Measurements from ENCODE around the gene PTMA.

PTMA gene

DNA sequence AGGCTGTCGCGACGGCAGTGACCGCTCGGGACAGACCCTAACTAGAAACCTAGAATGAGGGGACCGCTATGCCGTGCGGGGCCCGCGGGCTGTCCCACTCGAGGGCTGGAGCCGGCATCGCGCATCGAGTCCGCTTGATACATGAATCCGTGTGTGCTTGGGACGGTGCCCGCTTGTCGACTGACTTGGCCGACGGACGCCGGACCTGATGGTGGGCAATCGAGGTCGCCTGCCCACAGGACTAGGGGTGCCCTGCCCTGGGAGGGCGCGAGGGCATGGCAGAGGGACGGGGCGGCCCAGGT is 749 bp upstream of the PTMA start:
- H3K9me2 ChIP-seq (replicated peaks; ENCODE audit: insufficient read depth, low read length): no peaks in the 10 kb centered on the region
- H4K20me1 ChIP-seq (ENCODE audit: low read depth, low read length): peaks cover 13% of the 10 kb centered on the region; the same call in 1 of the 2 replicates
- peaks cover 36% of the 10 kb centered on the region for H3K36me3 ChIP-seq (ENCODE audit: low read length)
- peaks cover 33% of the 10 kb centered on the region for H3F3A ChIP-seq (ENCODE audit: insufficient read depth)
- peak overlapping the region; percentile 28 for H3K4me3 ChIP-seq (ENCODE audit: insufficient read depth, low read length, poor library complexity, severe bottlenecking)
- H3K9me3 ChIP-seq (ENCODE audit: insufficient read depth, low read length): peaks cover 4% of the 10 kb centered on the region; the same call in 1 of the 2 replicates
- peak overlapping the region; percentile 75 for H3K27ac ChIP-seq (ENCODE audit: low read depth, low read length)
- peak overlapping the region; percentile 82 for H3K9ac ChIP-seq (ENCODE audit: low read length)
- no peak for TF ChIP-seq EZH2phosphoT487 (conservative IDR thresholded peaks at IDR 0.05; ENCODE audit: low read length)
- TF ChIP-seq, protein P1, sequence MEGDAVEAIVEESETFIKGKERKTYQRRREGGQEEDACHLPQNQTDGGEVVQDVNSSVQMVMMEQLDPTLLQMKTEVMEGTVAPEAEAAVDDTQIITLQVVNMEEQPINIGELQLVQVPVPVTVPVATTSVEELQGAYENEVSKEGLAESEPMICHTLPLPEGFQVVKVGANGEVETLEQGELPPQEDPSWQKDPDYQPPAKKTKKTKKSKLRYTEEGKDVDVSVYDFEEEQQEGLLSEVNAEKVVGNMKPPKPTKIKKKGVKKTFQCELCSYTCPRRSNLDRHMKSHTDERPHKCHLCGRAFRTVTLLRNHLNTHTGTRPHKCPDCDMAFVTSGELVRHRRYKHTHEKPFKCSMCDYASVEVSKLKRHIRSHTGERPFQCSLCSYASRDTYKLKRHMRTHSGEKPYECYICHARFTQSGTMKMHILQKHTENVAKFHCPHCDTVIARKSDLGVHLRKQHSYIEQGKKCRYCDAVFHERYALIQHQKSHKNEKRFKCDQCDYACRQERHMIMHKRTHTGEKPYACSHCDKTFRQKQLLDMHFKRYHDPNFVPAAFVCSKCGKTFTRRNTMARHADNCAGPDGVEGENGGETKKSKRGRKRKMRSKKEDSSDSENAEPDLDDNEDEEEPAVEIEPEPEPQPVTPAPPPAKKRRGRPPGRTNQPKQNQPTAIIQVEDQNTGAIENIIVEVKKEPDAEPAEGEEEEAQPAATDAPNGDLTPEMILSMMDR (IDR thresholded peaks at IDR 0.05; ENCODE audit: insufficient read depth, low read length, poor library complexity, severe bottlenecking): no peak
- peak overlapping the region; percentile 83 for H2AFZ ChIP-seq (ENCODE audit: low read depth, low read length, severe bottlenecking)
- no peaks in the 10 kb centered on the region for H3K27me3 ChIP-seq (ENCODE audit: low read length)
- peak overlapping the region; percentile 44 for H3K4me2 ChIP-seq (ENCODE audit: low read depth, low read length, poor library complexity, severe bottlenecking)
- H3K79me2 ChIP-seq (ENCODE audit: insufficient read depth, low read length): peaks cover 44% of the 10 kb centered on the region

DNA sequence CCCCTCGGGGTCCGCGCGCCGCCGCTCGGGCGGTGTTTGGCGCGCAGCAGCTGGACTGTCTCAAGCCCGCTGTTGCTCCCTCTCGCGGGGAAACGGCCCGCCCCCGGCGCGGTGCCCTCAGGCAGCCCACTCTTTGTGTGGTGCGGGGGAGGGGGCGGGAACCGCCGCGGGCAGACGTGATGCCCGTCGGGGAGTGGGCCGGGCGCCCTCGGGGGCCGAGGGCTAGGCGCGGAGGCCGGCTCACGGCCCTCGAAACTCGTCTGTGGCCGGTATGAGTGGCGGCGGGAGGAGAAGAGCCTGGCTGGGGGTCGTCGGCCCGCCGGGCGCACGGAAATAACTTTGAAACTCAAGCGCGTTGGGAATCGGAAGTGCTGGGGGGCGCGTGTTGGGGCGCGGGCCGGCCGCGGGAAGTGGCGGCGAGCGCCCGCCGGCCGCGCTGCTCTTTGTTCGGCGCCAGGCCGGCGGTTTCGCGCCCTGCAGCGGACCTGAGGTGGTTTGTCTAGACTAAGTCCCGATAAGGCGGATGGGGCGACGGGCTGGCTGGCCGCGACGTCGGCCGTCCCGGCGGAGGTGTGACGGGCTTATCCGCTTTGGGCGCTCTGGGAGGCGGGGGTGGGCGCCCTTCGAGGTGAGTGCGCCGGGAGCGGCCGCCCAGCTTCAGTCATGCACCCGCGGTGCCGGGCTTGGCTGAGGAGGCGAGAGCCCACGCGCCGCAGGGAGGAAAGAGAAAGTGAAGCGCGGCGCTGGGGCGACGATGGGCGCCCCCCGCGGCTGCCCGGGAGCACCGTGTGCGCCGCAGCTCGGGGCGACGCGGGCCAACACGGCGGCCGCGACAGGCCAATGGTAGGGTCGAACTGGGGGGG is 679 bp downstream of the PTMA start:
- Histone ChIP-seq H3K9me2 (replicated peaks; ENCODE audit: insufficient read depth, low read length) (no peaks in the 10 kb centered on the region), H4K20me1 (ENCODE audit: low read depth, low read length) (peaks cover 13% of the 10 kb centered on the region; the same call in 1 of the 2 replicates), H2AFZ (ENCODE audit: low read depth, low read length, severe bottlenecking) (no peak overlapping the region), H3K27me3 (ENCODE audit: low read length) (no peaks in the 10 kb centered on the region), H3K27ac (ENCODE audit: low read depth, low read length) (peak overlapping the region; percentile 99), H3F3A (ENCODE audit: insufficient read depth) (peaks cover 41% of the 10 kb centered on the region), H3K79me2 (ENCODE audit: insufficient read depth, low read length) (peaks cover 47% of the 10 kb centered on the region), H3K9me3 (ENCODE audit: insufficient read depth, low read length) (peaks cover 4% of the 10 kb centered on the region; the same call in 1 of the 2 replicates), H3K4me2 (ENCODE audit: low read depth, low read length, poor library complexity, severe bottlenecking) (peak overlapping the region; percentile 87), H3K4me3 (ENCODE audit: insufficient read depth, low read length, poor library complexity, severe bottlenecking) (peak overlapping the region; percentile 99), H3K9ac (ENCODE audit: low read length) (peak overlapping the region; percentile 100), H3K36me3 (ENCODE audit: low read length) (peaks cover 41% of the 10 kb centered on the region)
- no peak for TF ChIP-seq EZH2phosphoT487 (conservative IDR thresholded peaks at IDR 0.05; ENCODE audit: low read length)

DNA sequence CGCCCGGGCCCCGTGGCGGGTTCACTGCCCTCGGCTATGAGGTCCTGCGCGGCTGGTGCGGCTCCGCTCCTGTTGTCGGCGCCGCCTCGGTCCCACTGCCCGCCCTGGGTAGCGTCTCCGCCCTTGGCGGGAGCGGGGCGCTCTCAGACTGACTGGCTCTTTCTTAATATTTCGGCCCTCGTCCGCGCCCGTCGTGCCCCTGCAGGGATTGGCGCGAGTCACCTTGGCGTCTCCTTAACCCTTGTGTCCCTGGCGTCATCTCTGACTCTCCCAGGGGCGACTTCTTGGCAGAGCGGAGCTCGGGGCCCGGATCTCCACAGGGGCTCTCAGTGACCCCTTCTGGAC is 1.3 kb downstream of the PTMA start:
- Histone ChIP-seq H3K4me2 (ENCODE audit: low read depth, low read length, poor library complexity, severe bottlenecking) (peak overlapping the region; percentile 87), H3K4me3 (ENCODE audit: insufficient read depth, low read length, poor library complexity, severe bottlenecking) (peak overlapping the region; percentile 99), H3F3A (ENCODE audit: insufficient read depth) (peaks cover 47% of the 10 kb centered on the region), H3K79me2 (ENCODE audit: insufficient read depth, low read length) (peaks cover 47% of the 10 kb centered on the region), H3K27ac (ENCODE audit: low read depth, low read length) (peak overlapping the region; percentile 99), H3K9me3 (ENCODE audit: insufficient read depth, low read length) (peaks cover 4% of the 10 kb centered on the region; the same call in 1 of the 2 replicates), H4K20me1 (ENCODE audit: low read depth, low read length) (peaks cover 13% of the 10 kb centered on the region; the same call in 1 of the 2 replicates), H3K36me3 (ENCODE audit: low read length) (peaks cover 42% of the 10 kb centered on the region), H2AFZ (ENCODE audit: low read depth, low read length, severe bottlenecking) (no peak overlapping the region), H3K9ac (ENCODE audit: low read length) (peak overlapping the region; percentile 100), H3K9me2 (replicated peaks; ENCODE audit: insufficient read depth, low read length) (no peaks in the 10 kb centered on the region), H3K27me3 (ENCODE audit: low read length) (no peaks in the 10 kb centered on the region)
- no peak for TF ChIP-seq EZH2phosphoT487 (conservative IDR thresholded peaks at IDR 0.05; ENCODE audit: low read length)

DNA sequence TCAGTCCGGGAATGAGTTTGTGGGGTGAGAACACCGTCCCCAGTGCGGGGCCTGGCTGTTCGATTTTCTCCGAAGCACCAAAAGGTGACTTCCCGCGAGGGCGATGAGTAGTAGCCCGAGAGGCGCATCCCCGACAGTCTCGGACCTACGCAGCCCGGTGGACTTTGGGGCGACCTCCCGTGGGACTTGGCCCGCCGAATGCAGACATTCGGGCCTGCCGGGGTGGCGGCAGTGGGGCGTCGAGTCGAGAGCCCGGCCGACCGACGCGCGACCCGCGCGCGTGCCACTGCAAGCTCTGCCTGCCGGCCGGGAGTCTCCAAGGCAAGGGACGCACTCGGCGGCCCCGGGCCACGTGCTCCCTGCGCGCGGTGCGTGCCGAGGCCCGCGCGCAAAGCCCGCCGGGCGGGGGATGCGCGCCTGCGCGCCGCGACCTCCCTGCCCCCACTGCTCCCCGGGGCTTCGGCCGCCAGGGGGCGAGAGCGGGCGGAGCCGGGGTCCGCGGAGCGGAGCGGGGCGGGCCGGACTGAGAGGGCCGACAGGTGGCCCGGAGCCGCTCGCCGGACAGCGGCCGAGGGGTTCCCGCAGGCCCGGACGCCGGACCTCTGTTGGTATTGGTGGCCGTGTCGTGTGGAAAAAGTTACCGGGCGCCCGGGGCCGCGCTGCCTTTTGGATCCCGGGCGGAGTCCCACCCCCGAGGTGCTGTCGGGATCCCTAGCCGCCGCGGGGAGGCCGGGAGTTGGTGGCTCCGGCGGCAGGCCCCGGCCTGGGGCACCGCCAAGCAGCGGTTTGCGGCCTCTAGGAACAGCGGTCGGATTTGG is 1.9 kb downstream of the PTMA start:
- Histone ChIP-seq H3K9me2 (replicated peaks; ENCODE audit: insufficient read depth, low read length) (no peaks in the 10 kb centered on the region), H3K4me2 (ENCODE audit: low read depth, low read length, poor library complexity, severe bottlenecking) (peak overlapping the region; percentile 87), H3K27ac (ENCODE audit: low read depth, low read length) (peak overlapping the region; percentile 99), H2AFZ (ENCODE audit: low read depth, low read length, severe bottlenecking) (no peak overlapping the region), H4K20me1 (ENCODE audit: low read depth, low read length) (peaks cover 13% of the 10 kb centered on the region; the same call in 1 of the 2 replicates), H3K4me3 (ENCODE audit: insufficient read depth, low read length, poor library complexity, severe bottlenecking) (peak overlapping the region; percentile 99), H3K36me3 (ENCODE audit: low read length) (peaks cover 42% of the 10 kb centered on the region), H3K9me3 (ENCODE audit: insufficient read depth, low read length) (peaks cover 4% of the 10 kb centered on the region; the same call in 1 of the 2 replicates), H3K79me2 (ENCODE audit: insufficient read depth, low read length) (peaks cover 47% of the 10 kb centered on the region), H3K9ac (ENCODE audit: low read length) (peak overlapping the region; percentile 100), H3K27me3 (ENCODE audit: low read length) (no peaks in the 10 kb centered on the region), H3F3A (ENCODE audit: insufficient read depth) (peaks cover 53% of the 10 kb centered on the region)
- TF ChIP-seq, protein P1 (IDR thresholded peaks at IDR 0.05; ENCODE audit: insufficient read depth, low read length, poor library complexity, severe bottlenecking): no peak
- no peak for TF ChIP-seq EZH2phosphoT487 (conservative IDR thresholded peaks at IDR 0.05; ENCODE audit: low read length)
